Measurements from ENCODE around the gene HDAC7.

HDAC7 gene

GRCh38 chr12:47776471-47777143 lies 43.1 kb downstream of the HDAC7 start:
- H3K27ac ChIP-seq = peak overlapping the region; percentile 12; the same call in 1 of the 2 replicates

GRCh38 chr12:47775100-47775911 lies 44.4 kb downstream of the HDAC7 start:
- H3K27ac ChIP-seq = peak overlapping the region; percentile 12; the same call in 1 of the 2 replicates

More at GRCh38 chr12:47776471-47777143, 43.1 kb downstream of the HDAC7 start:
- no peak for TF ChIP-seq ZFX (IDR thresholded peaks at IDR 0.05; ENCODE audit: borderline replicate concordance)
- no peak for TF ChIP-seq CTCF (IDR thresholded peaks at IDR 0.05)

GRCh38 chr12:47774663-47775062 lies 45.0 kb downstream of the HDAC7 start:
- TF ChIP-seq ZFX (IDR thresholded peaks at IDR 0.05; ENCODE audit: borderline replicate concordance) = no peak
- no peak for TF ChIP-seq CTCF (IDR thresholded peaks at IDR 0.05)
- H3K27ac ChIP-seq = no peak overlapping the region

More at GRCh38 chr12:47775100-47775911, 44.4 kb downstream of the HDAC7 start:
- TF ChIP-seq ZFX (IDR thresholded peaks at IDR 0.05; ENCODE audit: borderline replicate concordance) (no peak), CTCF (IDR thresholded peaks at IDR 0.05) (no peak)

- H3K27ac ChIP-seq = peak overlapping the region; percentile 56
Observed at GRCh38 chr12:47773858-47774580, 45.7 kb downstream of the HDAC7 start.

GRCh38 chr12:47773062-47773857 lies 46.4 kb downstream of the HDAC7 start, which contains the start of gene SLC48A1:
TSS of gene SLC48A1 (plus strand) at chr12:47773238. CDS start at chr12:47773305, 67 bp downstream.
- peak within 1 kb of the TSS; percentile 56 for H3K27ac ChIP-seq

More at GRCh38 chr12:47773858-47774580, 45.7 kb downstream of the HDAC7 start:
- TF ChIP-seq ZFX (IDR thresholded peaks at IDR 0.05; ENCODE audit: borderline replicate concordance) (no peak), CTCF (IDR thresholded peaks at IDR 0.05) (no peak)

More at GRCh38 chr12:47773062-47773857, 46.4 kb downstream of the HDAC7 start, which contains the start of gene SLC48A1:
- TF ChIP-seq ZFX (IDR thresholded peaks at IDR 0.05; ENCODE audit: borderline replicate concordance) (no peak), CTCF (IDR thresholded peaks at IDR 0.05) (peak; percentile 98)
